A673 (cell line): ENCODE data around the gene JAG1.

Source experiments
- EZH2 ChIP-seq: fragments of 200-600 bp; sonication (generic); IDR thresholded peaks from 2 replicates; pipeline ENCODE4 v1.6.1; 2017; ENCODE audit warnings: borderline replicate concordance, low read depth, mild to moderate bottlenecking, mixed read lengths, antibody characterized with exemption, low read length; ENCODE audit not compliant: poor library complexity, severe bottlenecking
- TF ChIP-seq, protein P1 (sequence below): fragments of 300-800, 200-600 bp; sonication (generic); conservative IDR thresholded peaks from 2 replicates; pipeline ENCODE4 v1.5.1; 2017; ENCODE audit warnings: low read depth, mild to moderate bottlenecking, antibody characterized with exemption, low read length, moderate library complexity, mixed read lengths

DNA sequence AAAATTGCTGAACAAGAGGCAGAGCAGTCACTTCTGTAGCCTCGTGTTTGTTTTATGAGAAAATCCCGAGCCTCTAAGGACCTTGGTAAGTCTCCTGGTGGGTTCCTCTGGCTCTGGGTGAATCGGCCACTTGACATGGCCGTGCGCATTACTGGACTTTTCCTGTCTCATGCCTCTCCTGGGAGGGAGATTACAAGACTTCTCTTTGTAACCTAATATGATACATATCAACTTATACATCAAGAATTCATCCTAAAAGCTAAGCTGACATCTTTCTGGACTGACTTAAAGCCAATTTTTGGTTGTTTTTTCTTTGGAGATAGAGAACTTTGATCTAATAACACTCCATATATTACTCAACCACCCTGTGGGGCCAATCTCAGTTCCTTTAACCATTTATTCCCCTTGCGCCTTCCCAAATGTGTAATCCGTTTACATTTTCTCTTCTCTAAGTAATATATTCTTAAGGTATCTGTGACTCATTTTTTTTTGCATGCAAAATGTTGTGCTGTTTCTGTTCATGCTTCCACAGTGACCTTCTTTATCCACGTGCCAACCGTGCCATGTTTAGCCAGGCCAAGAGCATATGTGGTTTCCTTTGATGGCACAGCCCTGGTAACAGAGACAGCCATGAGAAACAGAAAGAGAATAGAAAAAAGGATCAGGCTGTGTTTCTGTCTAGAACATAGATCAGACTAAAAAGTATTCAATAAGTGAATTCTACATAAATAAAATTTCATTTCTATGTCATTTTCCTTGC lies 47.5 kb upstream of the JAG1 start:
- TF ChIP-seq, protein P1, sequence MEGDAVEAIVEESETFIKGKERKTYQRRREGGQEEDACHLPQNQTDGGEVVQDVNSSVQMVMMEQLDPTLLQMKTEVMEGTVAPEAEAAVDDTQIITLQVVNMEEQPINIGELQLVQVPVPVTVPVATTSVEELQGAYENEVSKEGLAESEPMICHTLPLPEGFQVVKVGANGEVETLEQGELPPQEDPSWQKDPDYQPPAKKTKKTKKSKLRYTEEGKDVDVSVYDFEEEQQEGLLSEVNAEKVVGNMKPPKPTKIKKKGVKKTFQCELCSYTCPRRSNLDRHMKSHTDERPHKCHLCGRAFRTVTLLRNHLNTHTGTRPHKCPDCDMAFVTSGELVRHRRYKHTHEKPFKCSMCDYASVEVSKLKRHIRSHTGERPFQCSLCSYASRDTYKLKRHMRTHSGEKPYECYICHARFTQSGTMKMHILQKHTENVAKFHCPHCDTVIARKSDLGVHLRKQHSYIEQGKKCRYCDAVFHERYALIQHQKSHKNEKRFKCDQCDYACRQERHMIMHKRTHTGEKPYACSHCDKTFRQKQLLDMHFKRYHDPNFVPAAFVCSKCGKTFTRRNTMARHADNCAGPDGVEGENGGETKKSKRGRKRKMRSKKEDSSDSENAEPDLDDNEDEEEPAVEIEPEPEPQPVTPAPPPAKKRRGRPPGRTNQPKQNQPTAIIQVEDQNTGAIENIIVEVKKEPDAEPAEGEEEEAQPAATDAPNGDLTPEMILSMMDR = no peak
- no peak for TF ChIP-seq EZH2
